GM18867 (cell line): ENCODE results near the gene MPC1.

Experiments used
- ATAC-seq: cut with Tn5 transposase; IDR thresholded peaks from one replicate; pipeline ENCODE4 v1.9.1; 2021; ENCODE audit warnings: mild to moderate bottlenecking, moderate library complexity; ENCODE audit not compliant: unreplicated experiment

Gene MPC1

GRCh38 chr6:166382933-166383801, at the start of gene MPC1:
MPC1 (minus strand) TSS chr6:166382940; CDS start chr6:166382876, 64 bp downstream.
- ATAC-seq = peak; percentile 90

GRCh38 chr6:166430269-166430668, 47.5 kb upstream of the MPC1 start:
- no peak for ATAC-seq

- ATAC-seq = no peak
Measured at GRCh38 chr6:166424431-166424830, 41.7 kb upstream of the MPC1 start.

- ATAC-seq = no peak
Measured at GRCh38 chr6:166423781-166424180, 41.0 kb upstream of the MPC1 start.

- ATAC-seq = no peak
Measured at GRCh38 chr6:166423051-166423745, 40.5 kb upstream of the MPC1 start.

DNA sequence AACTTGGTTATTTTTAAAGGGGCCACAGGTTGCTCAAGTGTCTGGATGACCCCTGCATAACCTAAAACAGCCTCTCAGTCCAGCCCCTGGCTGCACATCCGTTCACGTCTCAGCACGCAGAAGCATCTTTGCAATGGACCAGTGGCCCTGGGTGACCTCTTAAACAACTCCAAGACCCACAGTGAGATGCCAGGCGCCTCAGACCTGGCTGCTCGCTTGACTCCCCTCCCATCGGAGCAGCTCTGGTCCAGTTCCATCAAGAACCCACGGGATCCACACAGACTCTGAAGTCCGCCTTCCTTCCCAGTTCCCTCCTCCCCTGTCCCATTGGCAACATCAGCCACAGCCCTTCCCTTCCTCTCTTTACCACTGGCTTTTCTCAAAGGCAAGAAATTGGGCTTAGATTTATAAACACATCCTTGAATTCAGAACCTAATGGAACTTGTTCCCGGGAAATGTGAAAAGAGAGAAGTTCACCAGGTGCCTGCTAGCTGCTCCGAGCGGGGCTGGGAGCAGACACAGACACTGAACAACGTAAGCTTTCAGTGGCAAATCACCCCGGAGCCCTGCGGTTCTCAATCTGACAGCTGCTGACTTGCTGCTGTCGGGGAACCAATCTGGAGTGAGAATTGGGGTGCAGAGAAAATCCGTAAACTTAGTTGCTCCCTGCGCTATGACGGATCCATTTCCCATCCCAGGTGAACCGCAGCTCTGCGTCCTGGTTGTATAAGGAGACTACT, 39.6 kb upstream of the MPC1 start:
- no peak for ATAC-seq

- no peak for ATAC-seq
Measured at GRCh38 chr6:166420351-166420750, 37.6 kb upstream of the MPC1 start.

GRCh38 chr6:166419717-166420116, 37.0 kb upstream of the MPC1 start:
- no peak for ATAC-seq

DNA sequence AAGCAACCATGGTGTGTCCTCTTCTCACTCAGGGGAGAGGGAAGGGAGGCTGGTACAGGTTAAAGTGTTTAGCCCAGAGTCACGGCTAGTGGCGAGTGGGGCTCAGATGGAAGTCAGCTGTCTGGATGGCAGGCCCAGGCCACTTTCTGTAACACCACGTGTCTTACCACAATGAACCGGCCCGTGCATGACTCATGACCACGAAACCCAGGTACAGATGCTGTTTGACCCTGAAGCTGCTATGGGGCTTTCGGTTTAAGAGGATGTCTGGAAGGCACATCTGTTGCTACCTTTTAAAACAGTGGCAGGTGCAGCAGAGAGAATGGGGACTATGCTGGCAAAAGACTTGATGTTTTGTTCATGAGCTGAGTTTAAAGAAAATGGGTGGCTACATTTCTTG, 36.5 kb upstream of the MPC1 start:
- ATAC-seq = peak; percentile 96

DNA sequence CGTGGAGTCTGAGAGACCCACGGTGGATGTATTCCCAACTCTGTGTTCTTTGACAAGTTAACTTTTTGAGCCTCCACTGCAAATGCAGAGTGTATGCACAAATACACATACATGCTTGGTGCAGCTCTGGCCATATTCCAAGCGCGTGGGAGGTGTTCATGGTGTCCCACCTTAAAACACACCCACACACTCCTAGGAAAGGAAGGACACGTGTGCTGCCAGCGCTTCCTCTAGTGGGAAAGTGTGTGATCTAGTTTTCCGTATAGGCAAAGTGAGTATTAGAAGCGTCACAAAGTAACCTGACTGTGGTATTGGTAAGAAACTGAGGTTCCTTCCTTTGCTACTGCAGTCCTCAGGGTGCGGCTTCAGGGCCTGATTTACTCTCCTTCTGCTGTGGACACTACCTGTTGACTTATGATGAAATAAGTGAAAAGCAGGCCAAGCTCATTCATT, 36.0 kb upstream of the MPC1 start:
- ATAC-seq = no peak

DNA sequence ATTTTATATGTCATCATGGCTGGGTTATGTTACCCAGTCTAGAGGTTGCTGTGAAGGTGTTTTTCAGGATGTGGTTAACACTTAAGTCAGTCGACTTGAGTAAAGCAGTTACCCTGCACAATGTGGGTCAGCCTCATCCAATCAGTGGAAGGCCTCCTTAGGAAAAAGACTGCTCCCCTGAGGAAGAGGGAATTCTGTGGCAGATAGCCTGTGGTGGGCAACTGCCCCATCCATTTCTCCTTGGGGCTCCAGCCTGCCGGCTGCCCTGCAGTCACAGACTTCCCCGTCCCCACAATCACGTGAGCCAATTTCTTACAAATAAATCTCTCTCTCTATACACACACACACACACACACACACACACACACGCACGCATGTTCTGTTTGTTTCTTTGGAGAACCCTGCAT, 34.5 kb upstream of the MPC1 start:
- peak; percentile 65 for ATAC-seq

DNA sequence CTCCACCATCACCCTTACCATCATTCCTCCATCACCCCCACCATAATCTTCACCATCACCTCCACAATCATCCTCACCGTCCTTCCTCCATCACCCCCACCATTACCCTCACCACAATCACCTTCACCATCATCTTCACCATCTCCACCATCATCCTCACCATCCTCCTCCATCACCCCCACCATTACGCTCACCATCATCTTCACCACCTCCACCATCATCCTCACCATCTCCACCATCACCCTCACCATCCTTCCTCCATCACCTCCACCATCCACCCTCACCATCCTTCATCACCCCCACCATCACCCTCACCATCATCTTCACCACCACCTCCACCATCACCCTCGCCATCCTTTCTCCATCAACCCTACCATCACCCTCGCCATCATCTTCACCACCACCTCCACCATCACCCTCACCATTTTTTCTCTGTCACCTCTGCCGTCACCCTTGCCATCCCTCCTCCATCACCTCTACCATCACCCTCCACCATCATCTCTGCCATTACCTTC, 33.1 kb upstream of the MPC1 start:
- no peak for ATAC-seq

DNA sequence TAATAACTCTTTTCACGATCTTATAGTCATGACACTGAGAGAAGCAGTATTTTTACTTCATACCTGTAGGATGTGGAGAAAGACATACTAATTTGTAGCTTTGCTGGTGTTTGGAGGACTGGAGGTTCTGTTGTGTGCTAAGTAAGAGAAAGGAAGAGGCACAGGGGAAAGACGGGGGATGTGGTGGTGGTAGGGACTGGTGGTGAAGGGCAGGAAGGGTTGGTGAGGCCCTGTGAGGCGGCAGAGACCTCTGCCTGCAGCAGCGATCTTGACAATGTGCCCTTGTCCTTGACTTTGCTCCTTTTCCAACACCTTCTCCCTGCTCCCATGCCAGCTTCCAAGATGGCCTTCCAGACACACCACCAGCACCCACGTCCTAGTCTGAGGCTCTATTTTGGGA, 32.6 kb upstream of the MPC1 start:
- no peak for ATAC-seq

GRCh38 chr6:166413491-166413951, 30.8 kb upstream of the MPC1 start:
- ATAC-seq = no peak

DNA sequence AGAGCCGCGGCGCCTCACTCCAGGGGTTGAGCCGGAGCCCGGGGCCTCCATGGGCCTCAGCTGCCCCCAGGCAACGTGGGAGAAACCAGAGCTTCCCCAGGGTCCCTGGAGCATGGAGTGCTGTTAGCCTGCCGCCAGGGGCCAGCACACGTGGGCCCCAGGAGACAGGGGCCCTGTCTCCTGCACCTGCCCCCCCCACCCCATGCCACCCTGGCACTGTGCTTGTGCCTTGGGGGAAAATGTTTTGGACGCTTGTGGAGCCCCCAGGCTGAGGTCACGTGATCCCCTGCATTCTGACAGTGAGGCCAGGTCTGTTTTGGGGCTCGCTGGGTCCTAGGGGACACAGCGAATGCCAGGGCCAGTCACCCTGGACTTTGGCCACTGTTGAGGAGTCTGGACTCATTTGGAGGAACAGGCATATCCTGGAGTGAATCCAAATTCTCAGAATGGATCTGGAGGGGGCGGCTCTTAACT, 30.2 kb upstream of the MPC1 start:
- ATAC-seq = no peak

- no peak for ATAC-seq
Measured at GRCh38 chr6:166412156-166412910, 29.6 kb upstream of the MPC1 start.

DNA sequence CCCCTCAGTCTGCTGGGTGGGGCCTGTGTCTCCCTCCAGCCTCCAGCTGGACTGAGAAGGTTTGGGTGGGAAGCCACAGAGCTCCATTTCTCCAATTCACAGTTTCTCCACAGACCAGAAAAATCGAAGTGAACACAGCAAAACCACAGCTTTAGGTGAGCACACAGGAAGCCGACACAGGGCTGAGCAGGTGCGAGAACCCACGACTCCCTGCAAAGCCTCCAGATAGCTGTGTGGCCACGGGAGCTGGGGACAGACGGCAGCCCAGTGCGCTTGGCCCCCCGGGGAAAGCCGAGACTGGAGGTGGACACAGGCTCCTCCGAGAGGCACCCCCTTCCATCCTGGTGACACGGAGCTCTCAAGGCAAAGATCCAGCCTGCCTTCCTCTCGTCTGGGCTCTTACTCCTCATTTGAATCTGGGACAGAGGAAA, 29.0 kb upstream of the MPC1 start:
- ATAC-seq = no peak

GRCh38 chr6:166411271-166411670, 28.5 kb upstream of the MPC1 start:
- ATAC-seq = no peak

- peak; percentile 71 for ATAC-seq
Measured at GRCh38 chr6:166410426-166410935, 27.7 kb upstream of the MPC1 start.
